Gastroesophageal sphincter (tissue), 3 donors: Measurements from ENCODE around the gene WDR3.

Source experiments
- CTCF ChIP-seq, 4 experiments: fragments of 200-600 bp in 2 of 4; fragments of 450-650 bp in 2 of 4; sonication (generic) in 1 of 4; IDR thresholded peaks; one replicate each; pipeline ENCODE4 v1.5.1; 2017 to 2019; ENCODE audit warnings: antibody characterized with exemption in 4 of 4, mild to moderate bottlenecking in 2 of 4, moderate library complexity in 2 of 4
- EP300 ChIP-seq: sonication (generic); formaldehyde crosslinking; IDR thresholded peaks from one replicate; pipeline ENCODE4 v1.6.1; 2017; ENCODE audit warnings: antibody characterized with exemption, mild to moderate bottlenecking
- POLR2A ChIP-seq, 2 donors: fragments of 450-650 bp; IDR thresholded peaks; one replicate each; pipeline ENCODE4 v1.6.1; 2017; ENCODE audit warnings: antibody characterized with exemption in 2 of 2, mild to moderate bottlenecking in 2 of 2, moderate library complexity in 1 of 2
- POLR2AphosphoS5 ChIP-seq: sonication (generic); formaldehyde crosslinking; IDR thresholded peaks from one replicate; pipeline ENCODE4 v1.6.1; 2017; ENCODE audit warnings: antibody characterized with exemption

GRCh38 chr1:117928881-117929342 is 627 bp upstream of the WDR3 start:
- TF ChIP-seq CTCF (IDR thresholded peaks at IDR 0.05) = no peak
- TF ChIP-seq POLR2A (IDR thresholded peaks at IDR 0.05) = no peak
- no peak for TF ChIP-seq EP300
- TF ChIP-seq POLR2AphosphoS5 = no peak
